SK-N-SH (cell line): ENCODE results near the gene ADPRHL1. TPM values are rescaled to one million over a fixed set of nuclear protein-coding genes. Genes with fewer than 3 reads are reported as not detected.

Experiments used
- CTCF ChIA-PET: fragments of 300-600, 350-600 bp; formaldehyde crosslinking; extraction: SDS; loops from one replicate; lab custom pipeline; 2021; lab: Yijun Ruan, JAX
- POLR2A ChIA-PET: fragments of 350-600 bp; sonication (Branson Sonifier 250); formaldehyde crosslinking; extraction: SDS; loops from one replicate; lab custom pipeline; 2020; ENCODE audit warnings: antibody characterized with exemption, inconsistent platforms; lab: Yijun Ruan, JAX
- DNase-seq: peaks from one replicate; pipeline ENCODE4 v3.0.0; 2012
- H2AFZ ChIP-seq: fragments of 200-600 bp; sonication (generic); 2 replicates; pipeline ENCODE4 v1.8.1; 2016; ENCODE audit warnings: antibody characterized with exemption, mild to moderate bottlenecking, low read depth
- H3F3A ChIP-seq: fragments of 200-600 bp; sonication (generic); replicated peaks from 2 replicates; pipeline ENCODE3; 2016; ENCODE audit warnings: antibody characterized with exemption, mild to moderate bottlenecking; ENCODE audit not compliant: insufficient read depth
- H3K27ac ChIP-seq, 2 experiments: fragments of 200-500 bp in 1 of 2; fragments of 200-600 bp in 1 of 2; sonication (Bioruptor generic) in 1 of 2; sonication (generic), shearing (Covaris generic) in 1 of 2; 2 replicates each; pipeline versions ENCODE4 v1.5.1 to v1.6.1; 2014 to 2016; ENCODE audit warnings: low read depth in 2 of 2, inconsistent platforms in 1 of 2, low read length in 1 of 2, mild to moderate bottlenecking in 1 of 2, mixed read lengths in 1 of 2
- H3K27me3 ChIP-seq: fragments of 200-600 bp; sonication (generic), shearing (Covaris generic); 2 replicates; pipeline ENCODE4 v1.6.1; 2016; ENCODE audit warnings: mixed run types; ENCODE audit not compliant: insufficient read depth
- H3K36me3 ChIP-seq, 2 experiments: fragments of 200-500 bp in 1 of 2; fragments of 200-600 bp in 1 of 2; sonication (Bioruptor generic) in 1 of 2; sonication (generic) in 1 of 2; replicated peaks in 1 of 2; 2 replicates each; pipeline versions ENCODE3 to v1.5.1; 2014 to 2016; ENCODE audit warnings: low read length in 1 of 2, mild to moderate bottlenecking in 1 of 2; ENCODE audit not compliant: insufficient read depth in 2 of 2, control insufficient read depth in 1 of 2
- H3K4me1 ChIP-seq, 2 experiments: fragments of 200-500 bp in 1 of 2; fragments of 200-600 bp in 1 of 2; sonication (Bioruptor generic) in 1 of 2; sonication (generic), shearing (Covaris generic) in 1 of 2; 2 replicates each; pipeline versions ENCODE4 v1.5.1 to v1.6.1; 2014 to 2016; ENCODE audit warnings: low read depth in 1 of 2, low read length in 1 of 2, mixed run types in 1 of 2; ENCODE audit not compliant: insufficient read depth in 2 of 2, control insufficient read depth in 1 of 2
- H3K4me2 ChIP-seq: fragments of 200-600 bp; sonication (generic), shearing (Covaris generic); 2 replicates; pipeline ENCODE4 v1.6.1; 2017; ENCODE audit warnings: mixed run types
- H3K4me3 ChIP-seq, 2 experiments: fragments of 200-500 bp in 1 of 2; fragments of 200-600 bp in 1 of 2; sonication (Bioruptor generic) in 1 of 2; sonication (generic), shearing (Covaris generic) in 1 of 2; 2 replicates each; pipeline versions ENCODE4 v1.5.1 to v1.8.1; 2014 to 2016; ENCODE audit warnings: low read depth in 2 of 2, inconsistent platforms in 1 of 2, low read length in 1 of 2, mild to moderate bottlenecking in 1 of 2, mixed read lengths in 1 of 2, moderate library complexity in 1 of 2
- H3K79me2 ChIP-seq: fragments of 200-600 bp; sonication (generic); 2 replicates; pipeline ENCODE4 v1.8.1; 2017; ENCODE audit warnings: mild to moderate bottlenecking; ENCODE audit not compliant: insufficient read depth
- H3K9ac ChIP-seq: fragments of 200-600 bp; sonication (generic); 2 replicates; pipeline ENCODE4 v1.6.1; 2017; ENCODE audit warnings: mixed run types
- H3K9me2 ChIP-seq: fragments of 200-600 bp; sonication (generic); 2 replicates; pipeline ENCODE4 v1.6.1; 2017; ENCODE audit warnings: mixed run types
- H3K9me3 ChIP-seq: fragments of 200-600 bp; sonication (generic); 2 replicates; pipeline ENCODE4 v1.6.1; 2017; ENCODE audit warnings: mixed run types, mild to moderate bottlenecking, moderate library complexity
- H4K20me1 ChIP-seq: fragments of 200-600 bp; sonication (generic); 2 replicates; pipeline ENCODE4 v1.6.1; 2017; ENCODE audit warnings: mild to moderate bottlenecking, mixed run types; ENCODE audit not compliant: insufficient read depth
- EP300 ChIP-seq, 2 experiments: IDR thresholded peaks; 2 replicates each; pipeline versions ENCODE4 v1.4.0 to v1.6.1; 2012; ENCODE audit warnings: borderline replicate concordance in 1 of 2, low read depth in 1 of 2, low read length in 1 of 2
- EZH2phosphoT487 ChIP-seq: fragments of 200-600 bp; sonication (generic); IDR thresholded peaks from 2 replicates; pipeline ENCODE4 v1.6.1; 2017; ENCODE audit warnings: low read depth, mixed run types, mild to moderate bottlenecking, antibody characterized with exemption, moderate library complexity, borderline replicate concordance
- FOXJ3 ChIP-seq: sonication (generic); formaldehyde crosslinking; IDR thresholded peaks from 2 replicates; pipeline ENCODE4 v1.5.1; 2020; ENCODE audit warnings: mild to moderate bottlenecking, missing genetic modification reagents
- FOXM1 ChIP-seq: IDR thresholded peaks from 2 replicates; pipeline ENCODE4 v1.4.0; 2012; ENCODE audit warnings: low read depth, mild to moderate bottlenecking
- GABPA ChIP-seq: IDR thresholded peaks from 2 replicates; pipeline ENCODE4 v1.4.0; 2012; ENCODE audit warnings: low read depth, mild to moderate bottlenecking
- GATA2 ChIP-seq: sonication (generic); formaldehyde crosslinking; IDR thresholded peaks from 2 replicates; pipeline ENCODE4 v1.5.0; 2020; ENCODE audit warnings: mild to moderate bottlenecking, missing genetic modification reagents
- MXI1 ChIP-seq: IDR thresholded peaks from 2 replicates; pipeline ENCODE4 v1.6.1; 2012; ENCODE audit warnings: mild to moderate bottlenecking, low read depth, low read length, improper control_type of control experiment
- NFIC ChIP-seq: IDR thresholded peaks from 2 replicates; pipeline ENCODE4 v1.4.0; 2012; ENCODE audit warnings: borderline replicate concordance
- POLR2AphosphoS5 ChIP-seq: IDR thresholded peaks from 2 replicates; pipeline ENCODE4 v1.6.1; 2012; ENCODE audit warnings: low read depth, low read length
- RAD21 ChIP-seq: IDR thresholded peaks from 2 replicates; pipeline ENCODE4 v1.6.1; 2012; ENCODE audit warnings: mild to moderate bottlenecking, low read length
- SMC3 ChIP-seq: IDR thresholded peaks from 2 replicates; pipeline ENCODE4 v1.6.1; 2012; ENCODE audit warnings: low read depth, low read length, improper control_type of control experiment
- TAF1 ChIP-seq: IDR thresholded peaks from 2 replicates; pipeline ENCODE4 v1.6.1; 2012; ENCODE audit warnings: low read depth, mild to moderate bottlenecking, low read length, moderate library complexity, borderline replicate concordance
- TCF12 ChIP-seq: IDR thresholded peaks from 2 replicates; pipeline ENCODE4 v1.4.0; 2012
- TEAD4 ChIP-seq: IDR thresholded peaks from 2 replicates; pipeline ENCODE4 v1.4.0; 2012; ENCODE audit warnings: mild to moderate bottlenecking, borderline replicate concordance; ENCODE audit not compliant: insufficient read depth
- YY1 ChIP-seq: IDR thresholded peaks from 2 replicates; pipeline ENCODE4 v1.4.0; 2012; ENCODE audit warnings: low read depth, mild to moderate bottlenecking
- WGBS: methylation state at CpG from one replicate; pipeline ENCODE4 v1.1.6; 2017; ENCODE audit warnings: low lambda C conversion rate; 5-methylcytosine and 5-hydroxymethylcytosine counted together
- polyA plus RNA-seq, 3 experiments: library from polyadenylated mRNA; depleted of rRNA; stranded (reverse); fragments of >200 nt; gene quantifications; 2 replicates each; pipeline ENCODE4 v1.2.3, GENCODE V29; 2012
- TF ChIP-seq, protein P1 (sequence below): IDR thresholded peaks from 2 replicates; pipeline ENCODE4 v1.4.0; 2012; ENCODE audit warnings: low read depth, borderline replicate concordance
- TF ChIP-seq, protein P2 (sequence below): fragments of 200-600 bp; sonication (generic); IDR thresholded peaks from 2 replicates; pipeline ENCODE4 v1.6.1; 2017; ENCODE audit warnings: antibody characterized with exemption, mild to moderate bottlenecking, moderate library complexity
- TF ChIP-seq, protein P3 (sequence below): IDR thresholded peaks from 2 replicates; pipeline ENCODE4; 2012
- TF ChIP-seq, protein P4 (sequence below): IDR thresholded peaks from 2 replicates; pipeline ENCODE4 v1.6.1; 2012; ENCODE audit warnings: mild to moderate bottlenecking, low read depth, low read length, moderate library complexity
- TF ChIP-seq, protein P5 (sequence below): IDR thresholded peaks from 2 replicates; pipeline ENCODE4 v1.4.0; 2012; ENCODE audit warnings: low read depth

The ADPRHL1 gene
- polyA plus RNA-seq, 1 of the 3 experiments (the other 2 are of a cell fraction) = 1.0 TPM

DNA sequence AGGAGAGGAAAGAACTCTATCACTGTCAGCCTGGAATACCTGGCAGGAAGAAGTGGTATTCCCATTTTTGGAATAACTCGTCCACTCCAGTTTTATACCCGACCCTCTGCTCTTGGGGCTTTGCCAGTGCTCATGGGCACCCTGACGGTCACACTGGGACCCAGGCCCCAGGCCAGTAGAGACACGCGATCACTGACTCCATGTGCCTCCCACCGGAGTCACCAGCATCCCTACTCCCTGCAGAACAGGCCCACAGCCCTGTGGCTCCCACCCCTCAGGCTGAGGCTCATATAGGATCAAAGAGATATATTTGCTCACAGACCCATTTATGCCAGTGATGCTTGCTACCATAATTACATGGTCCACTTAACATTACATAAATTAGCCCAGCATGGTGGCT, 92.8 kb downstream of the ADPRHL1 start:
- H4K20me1 ChIP-seq = no peaks in the 10 kb centered on the region
- TF ChIP-seq GATA2 = no peak
- no peak for TF ChIP-seq FOXM1
- TF ChIP-seq, protein P1, sequence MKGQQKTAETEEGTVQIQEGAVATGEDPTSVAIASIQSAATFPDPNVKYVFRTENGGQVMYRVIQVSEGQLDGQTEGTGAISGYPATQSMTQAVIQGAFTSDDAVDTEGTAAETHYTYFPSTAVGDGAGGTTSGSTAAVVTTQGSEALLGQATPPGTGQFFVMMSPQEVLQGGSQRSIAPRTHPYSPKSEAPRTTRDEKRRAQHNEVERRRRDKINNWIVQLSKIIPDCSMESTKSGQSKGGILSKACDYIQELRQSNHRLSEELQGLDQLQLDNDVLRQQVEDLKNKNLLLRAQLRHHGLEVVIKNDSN = no peak
- TF ChIP-seq EP300 (IDR thresholded peaks at IDR 0.05; ENCODE audit: borderline replicate concordance in 1 of 2, low read depth in 1 of 2, low read length in 1 of 2) = no peak
- no peak for DNase-seq
- WGBS = 93% methylated on average over 6 of the region's 6 CpGs
- POLR2A ChIA-PET = no interaction called here
- no peaks in the 10 kb centered on the region for H3K27me3 ChIP-seq
- no peak overlapping the region for H2AFZ ChIP-seq
- H3K4me2 ChIP-seq = no peak overlapping the region
- H3K4me3 ChIP-seq = no peak overlapping the region
- no peaks in the 10 kb centered on the region for H3K9me3 ChIP-seq
- H3K9me2 ChIP-seq = no peaks in the 10 kb centered on the region
- H3K27ac ChIP-seq = no peak overlapping the region
- H3K9ac ChIP-seq = no peak overlapping the region
- CTCF ChIA-PET = no interaction called here
- H3K4me1 ChIP-seq = peaks cover 0 to 12% of the 10 kb centered on the region in 2 experiments; a peak in 1 of 4 replicates
- H3K79me2 ChIP-seq = peaks cover 5% of the 10 kb centered on the region; the same call in 1 of the 2 replicates
- H3K36me3 ChIP-seq = no peaks in the 10 kb centered on the region
- H3F3A ChIP-seq = peaks cover 3% of the 10 kb centered on the region

DNA sequence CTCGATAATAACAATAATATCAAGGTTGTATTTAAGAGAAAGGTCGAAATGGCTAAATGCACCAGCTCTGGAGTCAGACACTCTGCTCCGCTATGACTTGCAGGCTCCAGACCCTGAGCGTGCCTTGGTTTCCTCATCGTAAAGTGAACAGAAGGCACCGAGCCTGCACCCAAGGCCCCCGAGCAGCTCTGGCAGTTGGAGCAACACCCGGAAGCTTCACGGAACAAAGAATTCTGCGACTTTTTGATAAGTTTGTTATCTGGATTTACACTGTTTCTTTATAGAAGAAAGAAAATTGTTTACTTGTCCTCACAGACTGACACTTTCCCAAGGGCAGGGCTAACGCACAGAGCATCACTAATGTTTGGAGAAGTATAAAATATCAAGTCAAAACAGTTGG, 93.7 kb downstream of the ADPRHL1 start:
- H3K27me3 ChIP-seq = no peaks in the 10 kb centered on the region
- POLR2A ChIA-PET = no interaction called here

More for the DNA sequence above, 93.7 kb downstream of the ADPRHL1 start:
- Histone ChIP-seq H3K36me3 (no peaks in the 10 kb centered on the region), H3K9ac (no peak overlapping the region), H2AFZ (no peak overlapping the region), H4K20me1 (no peaks in the 10 kb centered on the region), H3K4me3 (no peak overlapping the region), H3K79me2 (peaks cover 5% of the 10 kb centered on the region; the same call in 1 of the 2 replicates), H3K4me1 (peaks cover 0 to 5% of the 10 kb centered on the region in 2 experiments; a peak in 1 of 4 replicates), H3K27ac (no peak overlapping the region), H3K4me2 (no peak overlapping the region), H3F3A (peaks cover 3% of the 10 kb centered on the region), H3K9me2 (no peaks in the 10 kb centered on the region), H3K9me3 (no peaks in the 10 kb centered on the region)
- TF ChIP-seq POLR2AphosphoS5 (no peak), TCF12 (no peak), NFIC (no peak), GATA2 (no peak), FOXJ3 (CRISPR knock-in tag) (no peak), MXI1 (no peak), TAF1 (no peak), EZH2phosphoT487 (no peak), SMC3 (no peak), GABPA (no peak), FOXM1 (no peak), TEAD4 (no peak), RAD21 (no peak), YY1 (no peak)
- TF ChIP-seq, protein P2, sequence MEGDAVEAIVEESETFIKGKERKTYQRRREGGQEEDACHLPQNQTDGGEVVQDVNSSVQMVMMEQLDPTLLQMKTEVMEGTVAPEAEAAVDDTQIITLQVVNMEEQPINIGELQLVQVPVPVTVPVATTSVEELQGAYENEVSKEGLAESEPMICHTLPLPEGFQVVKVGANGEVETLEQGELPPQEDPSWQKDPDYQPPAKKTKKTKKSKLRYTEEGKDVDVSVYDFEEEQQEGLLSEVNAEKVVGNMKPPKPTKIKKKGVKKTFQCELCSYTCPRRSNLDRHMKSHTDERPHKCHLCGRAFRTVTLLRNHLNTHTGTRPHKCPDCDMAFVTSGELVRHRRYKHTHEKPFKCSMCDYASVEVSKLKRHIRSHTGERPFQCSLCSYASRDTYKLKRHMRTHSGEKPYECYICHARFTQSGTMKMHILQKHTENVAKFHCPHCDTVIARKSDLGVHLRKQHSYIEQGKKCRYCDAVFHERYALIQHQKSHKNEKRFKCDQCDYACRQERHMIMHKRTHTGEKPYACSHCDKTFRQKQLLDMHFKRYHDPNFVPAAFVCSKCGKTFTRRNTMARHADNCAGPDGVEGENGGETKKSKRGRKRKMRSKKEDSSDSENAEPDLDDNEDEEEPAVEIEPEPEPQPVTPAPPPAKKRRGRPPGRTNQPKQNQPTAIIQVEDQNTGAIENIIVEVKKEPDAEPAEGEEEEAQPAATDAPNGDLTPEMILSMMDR = no peak
- TF ChIP-seq, protein P3, sequence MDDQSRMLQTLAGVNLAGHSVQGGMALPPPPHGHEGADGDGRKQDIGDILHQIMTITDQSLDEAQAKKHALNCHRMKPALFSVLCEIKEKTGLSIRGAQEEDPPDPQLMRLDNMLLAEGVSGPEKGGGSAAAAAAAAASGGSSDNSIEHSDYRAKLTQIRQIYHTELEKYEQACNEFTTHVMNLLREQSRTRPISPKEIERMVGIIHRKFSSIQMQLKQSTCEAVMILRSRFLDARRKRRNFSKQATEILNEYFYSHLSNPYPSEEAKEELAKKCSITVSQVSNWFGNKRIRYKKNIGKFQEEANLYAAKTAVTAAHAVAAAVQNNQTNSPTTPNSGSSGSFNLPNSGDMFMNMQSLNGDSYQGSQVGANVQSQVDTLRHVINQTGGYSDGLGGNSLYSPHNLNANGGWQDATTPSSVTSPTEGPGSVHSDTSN = no peak
- TF ChIP-seq, protein P4, sequence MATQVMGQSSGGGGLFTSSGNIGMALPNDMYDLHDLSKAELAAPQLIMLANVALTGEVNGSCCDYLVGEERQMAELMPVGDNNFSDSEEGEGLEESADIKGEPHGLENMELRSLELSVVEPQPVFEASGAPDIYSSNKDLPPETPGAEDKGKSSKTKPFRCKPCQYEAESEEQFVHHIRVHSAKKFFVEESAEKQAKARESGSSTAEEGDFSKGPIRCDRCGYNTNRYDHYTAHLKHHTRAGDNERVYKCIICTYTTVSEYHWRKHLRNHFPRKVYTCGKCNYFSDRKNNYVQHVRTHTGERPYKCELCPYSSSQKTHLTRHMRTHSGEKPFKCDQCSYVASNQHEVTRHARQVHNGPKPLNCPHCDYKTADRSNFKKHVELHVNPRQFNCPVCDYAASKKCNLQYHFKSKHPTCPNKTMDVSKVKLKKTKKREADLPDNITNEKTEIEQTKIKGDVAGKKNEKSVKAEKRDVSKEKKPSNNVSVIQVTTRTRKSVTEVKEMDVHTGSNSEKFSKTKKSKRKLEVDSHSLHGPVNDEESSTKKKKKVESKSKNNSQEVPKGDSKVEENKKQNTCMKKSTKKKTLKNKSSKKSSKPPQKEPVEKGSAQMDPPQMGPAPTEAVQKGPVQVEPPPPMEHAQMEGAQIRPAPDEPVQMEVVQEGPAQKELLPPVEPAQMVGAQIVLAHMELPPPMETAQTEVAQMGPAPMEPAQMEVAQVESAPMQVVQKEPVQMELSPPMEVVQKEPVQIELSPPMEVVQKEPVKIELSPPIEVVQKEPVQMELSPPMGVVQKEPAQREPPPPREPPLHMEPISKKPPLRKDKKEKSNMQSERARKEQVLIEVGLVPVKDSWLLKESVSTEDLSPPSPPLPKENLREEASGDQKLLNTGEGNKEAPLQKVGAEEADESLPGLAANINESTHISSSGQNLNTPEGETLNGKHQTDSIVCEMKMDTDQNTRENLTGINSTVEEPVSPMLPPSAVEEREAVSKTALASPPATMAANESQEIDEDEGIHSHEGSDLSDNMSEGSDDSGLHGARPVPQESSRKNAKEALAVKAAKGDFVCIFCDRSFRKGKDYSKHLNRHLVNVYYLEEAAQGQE = no peak
- TF ChIP-seq, protein P5, sequence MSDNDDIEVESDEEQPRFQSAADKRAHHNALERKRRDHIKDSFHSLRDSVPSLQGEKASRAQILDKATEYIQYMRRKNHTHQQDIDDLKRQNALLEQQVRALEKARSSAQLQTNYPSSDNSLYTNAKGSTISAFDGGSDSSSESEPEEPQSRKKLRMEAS = no peak
- DNase-seq = no peak
- CTCF ChIA-PET = no interaction called here
- WGBS = 88% methylated on average over 11 of the region's 11 CpGs
